Heart right ventricle (tissue), 16 donors: ENCODE measurements around the gene TUBGCP5. TPM values are rescaled to one million over a fixed set of nuclear protein-coding genes. Genes with fewer than 3 reads are reported as not detected.

Experiments
- ATAC-seq, 8 donors: fragments of 200-7000 bp; cut with Tn5 transposase; one replicate each; pipeline ENCODE4 v1.9.1; 2020; ENCODE audit warnings: mild to moderate bottlenecking in 8 of 8, moderate library complexity in 8 of 8, moderate number of reproducible peaks in 1 of 8
- DNase-seq, 2 donors: peaks; one replicate each; pipeline ENCODE4 v3.0.0-alpha.2; 2020
- H3K27ac ChIP-seq, 10 donors: fragments of 200-600 bp; sonication (generic) in 2 of 10; one replicate each; pipeline versions ENCODE4 v1.5.0 to v1.8.0; 2020 to 2022; ENCODE audit warnings: mild to moderate bottlenecking in 3 of 10
- H3K27me3 ChIP-seq, 7 donors: fragments of 200-600 bp; one replicate each; pipeline ENCODE4 v1.8.0; 2021 to 2022; ENCODE audit warnings: mild to moderate bottlenecking in 2 of 7
- H3K36me3 ChIP-seq, 9 donors: fragments of 200-600 bp; sonication (generic) in 1 of 9; one replicate each; pipeline versions ENCODE4 v1.5.0 to v1.8.0; 2020 to 2022; ENCODE audit warnings: mild to moderate bottlenecking in 2 of 9
- H3K4me1 ChIP-seq, 9 donors: fragments of 200-600 bp; sonication (generic) in 1 of 9; one replicate each; pipeline versions ENCODE4 v1.5.0 to v1.8.0; 2020 to 2022; ENCODE audit warnings: mild to moderate bottlenecking in 4 of 9
- H3K4me3 ChIP-seq, 10 donors: fragments of 200-600 bp; sonication (generic) in 2 of 10; one replicate each; pipeline versions ENCODE4 v1.5.0 to v1.8.0; 2020 to 2022; ENCODE audit warnings: mild to moderate bottlenecking in 7 of 10, moderate library complexity in 2 of 10
- H3K9me3 ChIP-seq, 11 donors: fragments of 200-600 bp in 10 of 11; sonication (generic) in 2 of 11; one replicate each; pipeline versions ENCODE4 v1.5.0 to v1.8.0; 2013 to 2022; ENCODE audit warnings: mild to moderate bottlenecking in 2 of 11, control low read depth in 1 of 11, moderate library complexity in 1 of 11
- CTCF ChIP-seq, 9 donors: fragments of 200-600 bp; sonication (generic) in 2 of 9; IDR thresholded peaks; one replicate each; pipeline versions ENCODE4 v1.5.0 to v1.8.0; 2021 to 2022; ENCODE audit warnings: antibody characterized with exemption in 9 of 9, mild to moderate bottlenecking in 5 of 9, moderate library complexity in 1 of 9
- WGBS, 2 donors: extraction: QIAGEN DNeasy Blood & Tissue Kit; methylation state at CpG; one replicate each; pipeline ENCODE4 v1.1.7; 2013; ENCODE audit warnings: inconsistent platforms in 1 of 2; 5-methylcytosine and 5-hydroxymethylcytosine counted together
- intact Hi-C, 10 donors: fragments of 100-400 bp; cut with DNase I; formaldehyde crosslinking; loops; one replicate each; pipeline versions ENCODE4 v1.11.1 to v1.14.2; 2022
- polyA plus RNA-seq, 2 donors: library from polyadenylated mRNA; stranded (reverse); fragments of 200-250 nt; gene quantifications; one replicate each; pipeline ENCODE4 v1.2.3, GENCODE V29; 2013
- total RNA-seq, 10 donors: library from RNA; stranded (reverse); fragmentation: NEBNext Ultra II Directional in 3 of 10; extraction: Animal tissue kit (Norgen Biotek cat#: 25700) in 3 of 10; gene quantifications; one replicate each; pipeline versions ENCODE4 v1.2.1 to v1.2.4, GENCODE V29; 2021 to 2023
- donor health status: Arrhythmogenic right ventricular cardiomyopathy.
- donor health status: ischemic (EF 13 %, LVEDD 7.1; RV severe dilation, severe dysfunction).
- donor health status: healthy with polysubstance abuse.
- donor health status: DM: no; HTN: yes; CAD: no.
- donor health status: DM: no; HTN: no; CAD: no.
- donor health status: ischemic (EF 25% LVEDD 6.9; RV normal size, moderate dysfunction).
- donor health status: ischemic (EF 25% LVEDD 5.7; RV mildly dilated, moderate dysfunction).
- donor health status: healthy.
- donor health status: DM: yes; HTN: yes; CAD: no.
- donor health status: Ischemic cardiomyopathy.
- donor health status: ischemic (EF 35%, LVEDD 5.7; RV mildly dilated, moderate dysfunction).
- donor health status: nonischemic (EF 11% LVEDD 7.7; RV severe dilation, severe dysfunction).
- donor health status: DM: yes; HTN: yes; CAD: no.
- donor health status: PGD.
- donor health status: ischemic (EF 29% LVEDD 5.4; RV normal size, mild dysfunction).
- donor health status: nonischemic (EF 23%, LVEDD 6.1; RV moderate dilation, normal function).

Gene TUBGCP5
- total and polyA plus RNA-seq, 12 donors = 3.8 to 17.3 (median 13.2) TPM

DNA sequence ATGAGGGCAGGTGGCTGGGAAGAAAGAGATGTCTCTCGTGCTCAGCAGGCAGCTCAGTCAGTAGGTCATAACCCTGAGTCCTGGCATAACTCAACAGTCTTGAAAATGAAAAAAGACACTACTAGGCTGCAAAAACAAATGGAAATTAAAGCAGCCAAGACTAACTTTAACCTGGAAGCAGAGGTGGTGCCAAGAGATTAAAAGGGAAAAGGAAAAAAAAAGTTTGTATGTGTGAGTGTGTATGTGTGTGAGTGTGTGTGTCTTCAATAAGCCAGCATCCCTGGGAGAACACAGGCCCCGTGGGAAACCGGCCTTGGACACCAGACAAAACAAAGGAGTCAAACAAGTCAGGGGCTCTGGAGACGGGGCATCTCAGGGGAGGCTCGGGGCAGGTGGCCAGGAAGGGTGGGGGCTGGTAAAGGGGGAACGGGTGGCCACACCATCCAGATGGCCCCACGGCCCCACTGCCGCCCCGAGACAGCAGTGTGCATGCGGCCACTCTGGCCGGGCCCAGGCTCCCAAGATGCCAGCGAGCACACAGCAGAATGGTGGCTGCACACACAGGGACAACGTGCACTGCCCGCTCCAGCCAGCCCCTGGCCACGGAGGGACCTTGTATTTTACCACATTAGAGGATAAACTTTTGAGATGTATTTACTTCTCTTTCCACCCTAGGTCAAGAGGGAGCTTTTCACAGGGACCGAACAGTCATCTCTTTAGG is 83.0 kb downstream of the TUBGCP5 start:
- peak overlapping the region in 8 of 10 donors; percentile 24 to 71 (median 48) for H3K27ac ChIP-seq
- H3K4me1 ChIP-seq = peaks cover 35 to 100% (median 82%) of the 10 kb centered on the region in 9 donors
- TF ChIP-seq CTCF (IDR thresholded peaks at IDR 0.05) = no peak
- no peaks in the 10 kb centered on the region for H3K36me3 ChIP-seq
- 42 to 47% methylated on average over 16 of the region's 16 CpGs for WGBS, 2 donors
- DNase-seq = peak; percentile 61 to 68
- peak; percentile 14 to 58 (median 30) for ATAC-seq
- intact Hi-C loops = loop anchor here in 1 of 10 donors (2.0 kb wide), 1 partner anchor 22 kb away; no protein-coding TSS in a partner anchor
- no peaks in the 10 kb centered on the region for H3K9me3 ChIP-seq
- H3K4me3 ChIP-seq = peak overlapping the region in 1 of 10 donors; percentile 1
- no peaks in the 10 kb centered on the region for H3K27me3 ChIP-seq

DNA sequence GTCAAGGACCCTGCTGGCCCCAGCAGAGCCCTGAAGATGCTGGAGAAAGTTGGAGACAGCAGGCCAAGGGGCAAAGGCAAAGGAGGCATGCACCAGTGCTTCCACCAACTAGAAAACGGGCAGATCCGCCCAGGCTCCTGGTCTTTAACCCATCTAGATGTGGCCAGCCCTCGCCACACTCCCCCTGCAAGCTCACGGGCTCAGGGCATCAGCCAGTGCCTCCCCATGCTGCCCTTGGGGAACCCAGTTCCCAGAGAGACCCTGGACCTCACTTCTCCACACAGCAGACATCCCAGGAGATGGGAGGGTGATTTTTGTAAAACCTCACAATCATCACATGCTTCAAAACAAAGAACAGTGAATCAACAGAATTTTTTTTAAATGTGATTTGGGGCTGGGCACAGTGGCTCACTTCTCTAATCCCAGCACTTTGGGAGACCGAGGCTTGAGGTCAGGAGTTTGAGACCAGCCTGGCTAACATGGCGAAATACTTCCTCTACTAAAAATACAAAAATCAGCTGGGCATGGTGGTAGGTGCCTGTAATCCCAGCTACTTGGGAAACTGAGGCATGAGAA is 83.7 kb downstream of the TUBGCP5 start:
- intact Hi-C loops = loop anchor here in 1 of 10 donors (2.0 kb wide), 1 partner anchor 23 kb away; no protein-coding TSS in a partner anchor
- no peaks in the 10 kb centered on the region for H3K9me3 ChIP-seq
- H3K27ac ChIP-seq = peak overlapping the region in 7 of 10 donors; percentile 41 to 71 (median 49)
- DNase-seq = no peak
- H3K36me3 ChIP-seq = no peaks in the 10 kb centered on the region
- WGBS, 2 donors = 84 to 88% methylated on average over 6 of the region's 6 CpGs
- no peak for ATAC-seq
- no peak overlapping the region for H3K4me3 ChIP-seq
- no peak for TF ChIP-seq CTCF (IDR thresholded peaks at IDR 0.05)
- peaks cover 35 to 100% (median 82%) of the 10 kb centered on the region in 9 donors for H3K4me1 ChIP-seq
- no peaks in the 10 kb centered on the region for H3K27me3 ChIP-seq

DNA sequence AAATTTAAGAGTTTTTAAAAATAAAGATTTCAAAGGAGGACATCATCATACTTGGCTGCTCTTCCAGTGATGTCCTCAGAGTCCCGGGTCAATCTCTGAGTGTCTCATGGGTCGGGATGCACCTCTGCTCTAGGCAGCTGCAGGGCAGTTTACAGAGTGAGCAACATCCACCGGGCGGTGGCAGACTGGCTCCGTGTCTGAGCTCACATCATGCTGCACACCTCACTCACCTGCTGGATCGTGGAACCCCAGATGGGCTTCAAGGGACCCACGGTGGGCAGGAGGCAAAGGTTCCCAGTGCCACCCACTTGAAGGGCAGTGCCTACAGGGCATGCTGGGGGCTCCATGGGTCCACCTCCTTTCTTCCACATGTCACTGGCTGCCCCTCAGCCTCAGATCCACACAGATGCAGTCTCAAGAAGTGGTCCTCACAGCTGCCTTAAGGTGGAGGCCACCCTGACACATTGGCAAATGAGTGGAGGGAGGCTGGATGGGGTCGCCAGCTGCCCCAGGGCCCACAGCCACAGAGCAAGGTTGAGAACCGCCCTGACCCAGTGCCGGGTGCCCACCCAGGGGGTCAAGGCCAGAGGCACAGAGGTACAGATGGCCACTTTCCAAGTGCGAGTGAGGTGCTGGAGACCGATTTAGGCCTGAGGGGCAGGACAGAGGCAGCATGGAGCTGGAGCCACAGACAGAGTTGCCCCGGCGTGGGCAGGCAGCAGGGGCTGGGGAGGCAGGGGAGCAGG is 84.4 kb downstream of the TUBGCP5 start:
- DNase-seq (no peak), ATAC-seq (no peak)
- H3K36me3 ChIP-seq = no peaks in the 10 kb centered on the region
- H3K4me1 ChIP-seq = peaks cover 33 to 100% (median 82%) of the 10 kb centered on the region in 9 donors
- no peak overlapping the region for H3K4me3 ChIP-seq
- no peak for TF ChIP-seq CTCF (IDR thresholded peaks at IDR 0.05)
- peak overlapping the region in 7 of 10 donors; percentile 32 to 71 (median 42) for H3K27ac ChIP-seq
- no peaks in the 10 kb centered on the region for H3K9me3 ChIP-seq
- no peaks in the 10 kb centered on the region for H3K27me3 ChIP-seq
- intact Hi-C loops = no loop called here
- WGBS, 2 donors = 83 to 85% methylated on average over 14 of the region's 14 CpGs

GRCh38 chr15:22954326-22954725 is 85.0 kb downstream of the TUBGCP5 start:
- H3K36me3 ChIP-seq = no peaks in the 10 kb centered on the region
- ATAC-seq (no peak), DNase-seq (no peak)
- peak overlapping the region in 2 of 10 donors; percentile 31 to 71 for H3K27ac ChIP-seq
- H3K9me3 ChIP-seq = no peaks in the 10 kb centered on the region
- intact Hi-C loops = no loop called here
- whole genome bisulfite sequencing, 2 donors = 88 to 90% methylated on average over 12 of the region's 12 CpGs
- H3K4me3 ChIP-seq = no peak overlapping the region
- TF ChIP-seq CTCF (IDR thresholded peaks at IDR 0.05) = no peak
- H3K27me3 ChIP-seq = no peaks in the 10 kb centered on the region
- peaks cover 26 to 100% (median 82%) of the 10 kb centered on the region in 9 donors for H3K4me1 ChIP-seq
